D721Med (cell line): ENCODE data around the gene KLHL34.

Experiments used
- DNase-seq: peaks from one replicate; pipeline ENCODE4 v3.0.0; 2011; ENCODE audit warnings: low spot score; ENCODE audit not compliant: insufficient read length
- FAIRE-seq: peaks from 2 replicates; lab custom pipeline; 2011; peaks lifted over from hg19 to GRCh38; lab: Jason Lieb, UNC
- CTCF ChIP-seq: IDR thresholded peaks from 2 replicates; pipeline ENCODE4 v1.5.1; 2012; ENCODE audit warnings: mild to moderate bottlenecking, control low read depth; ENCODE audit not compliant: insufficient read depth; ENCODE audit errors: missing control alignments

Gene KLHL34

GRCh38 chrX:21623778-21624501 lies 34.2 kb downstream of the KLHL34 start:
- TF ChIP-seq CTCF, result no peak
- FAIRE-seq (no peak), DNase-seq (no peak)

GRCh38 chrX:21620234-21620633 lies 37.9 kb downstream of the KLHL34 start:
- FAIRE-seq (no peak), DNase-seq (no peak)
- no peak for TF ChIP-seq CTCF

- DNase-seq (no peak), FAIRE-seq (no peak)
- TF ChIP-seq CTCF, result no peak
Measured at GRCh38 chrX:21616386-21616785, 41.7 kb downstream of the KLHL34 start.

- no peak for DNase-seq
- TF ChIP-seq CTCF, result no peak
- no peak for FAIRE-seq
Measured at GRCh38 chrX:21612154-21612553, 46.0 kb downstream of the KLHL34 start.

- FAIRE-seq, result no peak
- TF ChIP-seq CTCF, result no peak
- no peak for DNase-seq
Measured at GRCh38 chrX:21610168-21610567, 48.0 kb downstream of the KLHL34 start.

- FAIRE-seq (no peak), DNase-seq (no peak)
- no peak for TF ChIP-seq CTCF
Measured at GRCh38 chrX:21606002-21606401, 52.1 kb downstream of the KLHL34 start.
